HEK293 (cell line): ENCODE data around the gene GNAS.

Experiments
- CTCF ChIA-PET: fragments of 350-600 bp; formaldehyde crosslinking; extraction: SDS; loops from one replicate; lab custom pipeline; 2021; ENCODE audit warnings: antibody characterized with exemption; lab: Yijun Ruan, JAX
- POLR2A ChIA-PET: fragments of 300-600 bp; formaldehyde crosslinking; extraction: SDS; loops from one replicate; lab custom pipeline; 2020; ENCODE audit warnings: antibody characterized with exemption, inconsistent platforms; lab: Yijun Ruan, JAX
- H3K27ac ChIP-seq: fragments of 200-500 bp; sonication (Bioruptor generic); 2 replicates; pipeline ENCODE4 v1.5.1; 2014; ENCODE audit warnings: low read depth, low read length, control low read depth, inconsistent platforms; ENCODE audit errors: extremely low read depth
- H3K36me3 ChIP-seq, 2 experiments: fragments of 200-500 bp in 1 of 2; sonication (Bioruptor generic) in 1 of 2; 1 replicate in 1 of 2; 2 replicates in 1 of 2; pipeline ENCODE4 v1.5.1; 2014 to 2017; ENCODE audit warnings: inconsistent platforms in 2 of 2, low read length in 2 of 2; ENCODE audit not compliant: control insufficient read depth in 2 of 2, insufficient read depth in 1 of 2
- H3K4me1 ChIP-seq: fragments of 200-500 bp; sonication (Bioruptor generic); 2 replicates; pipeline ENCODE4 v1.5.1; 2014; ENCODE audit warnings: mild to moderate bottlenecking, low read length, inconsistent platforms; ENCODE audit not compliant: control insufficient read depth, insufficient read depth
- H3K4me3 ChIP-seq: 2 replicates; pipeline ENCODE4 v1.5.1; 2011; ENCODE audit warnings: low read depth, mild to moderate bottlenecking, control low read depth, low read length, moderate library complexity
- H3K9me3 ChIP-seq: fragments of 200-500 bp; sonication (Bioruptor generic); 2 replicates; pipeline ENCODE4 v1.5.1; 2014; ENCODE audit warnings: low read depth, low read length, inconsistent platforms; ENCODE audit not compliant: control insufficient read depth, insufficient read depth
- ATF2 ChIP-seq: fragments of 450-650 bp; formaldehyde crosslinking; IDR thresholded peaks from 2 replicates; pipeline ENCODE4 v1.5.1; 2016; ENCODE audit warnings: missing biosample characterization, missing genetic modification characterization, low read depth
- GLI4 ChIP-seq: fragments of 450-650 bp; formaldehyde crosslinking; IDR thresholded peaks from 2 replicates; pipeline ENCODE4 v1.5.1; 2016; ENCODE audit warnings: missing biosample characterization, missing genetic modification characterization
- MZF1 ChIP-seq: fragments of 450-650 bp; formaldehyde crosslinking; IDR thresholded peaks from 2 replicates; pipeline ENCODE4 v1.5.1; 2017; ENCODE audit warnings: missing biosample characterization, missing genetic modification characterization, borderline replicate concordance
- OSR2 ChIP-seq: fragments of 450-650 bp; formaldehyde crosslinking; IDR thresholded peaks from 2 replicates; pipeline ENCODE4 v1.5.1; 2016; ENCODE audit warnings: missing biosample characterization, missing genetic modification characterization
- YY1 ChIP-seq: fragments of 450-650 bp; formaldehyde crosslinking; IDR thresholded peaks from 2 replicates; pipeline ENCODE4 v1.5.1; 2018; ENCODE audit warnings: missing biosample characterization, missing genetic modification characterization
- ZBTB8A ChIP-seq: fragments of 450-650 bp; formaldehyde crosslinking; IDR thresholded peaks from 2 replicates; pipeline ENCODE4 v1.5.1; 2016; ENCODE audit warnings: missing biosample characterization, missing genetic modification characterization
- ZNF133 ChIP-seq: fragments of 450-650 bp; formaldehyde crosslinking; IDR thresholded peaks from 2 replicates; pipeline ENCODE4 v1.5.1; 2016; ENCODE audit warnings: missing biosample characterization, missing genetic modification characterization
- ZNF155 ChIP-seq: fragments of 450-650 bp; formaldehyde crosslinking; IDR thresholded peaks from 2 replicates; pipeline ENCODE4 v1.5.1; 2016; ENCODE audit warnings: missing biosample characterization, missing genetic modification characterization
- ZNF174 ChIP-seq: fragments of 450-650 bp; formaldehyde crosslinking; IDR thresholded peaks from 2 replicates; pipeline ENCODE4 v1.5.0; 2017; ENCODE audit warnings: missing biosample characterization, mild to moderate bottlenecking, missing genetic modification characterization
- ZNF366 ChIP-seq: fragments of 450-650 bp; formaldehyde crosslinking; conservative IDR thresholded peaks from 2 replicates; pipeline ENCODE4 v1.5.1; 2016; ENCODE audit warnings: missing biosample characterization, missing genetic modification characterization
- ZNF473 ChIP-seq: fragments of 450-650 bp; formaldehyde crosslinking; IDR thresholded peaks from 2 replicates; pipeline ENCODE4 v1.5.1; 2017; ENCODE audit warnings: missing biosample characterization, missing genetic modification characterization
- ZNF510 ChIP-seq: fragments of 450-650 bp; formaldehyde crosslinking; IDR thresholded peaks from 2 replicates; pipeline ENCODE4 v1.5.1; 2018; ENCODE audit warnings: mild to moderate bottlenecking, missing genetic modification characterization, missing biosample characterization; ENCODE audit not compliant: insufficient replicate concordance
- ZNF513 ChIP-seq: fragments of 450-650 bp; IDR thresholded peaks from 2 replicates; pipeline ENCODE4 v1.5.1; 2018; ENCODE audit warnings: missing biosample characterization, missing genetic modification characterization
- ZNF558 ChIP-seq: fragments of 450-650 bp; formaldehyde crosslinking; IDR thresholded peaks from 2 replicates; pipeline ENCODE4 v1.5.1; 2016; ENCODE audit warnings: missing biosample characterization, missing genetic modification characterization
- ZNF626 ChIP-seq: fragments of 450-650 bp; sonication (Bioruptor Pico); formaldehyde crosslinking; IDR thresholded peaks from 2 replicates; pipeline ENCODE4 v1.5.1; 2018; ENCODE audit warnings: missing biosample characterization, missing genetic modification characterization, inconsistent platforms
- ZSCAN23 ChIP-seq: fragments of 450-650 bp; formaldehyde crosslinking; IDR thresholded peaks from 2 replicates; pipeline ENCODE4 v1.5.1; 2016; ENCODE audit warnings: missing biosample characterization, missing genetic modification characterization
- TF ChIP-seq, protein P1 (sequence below): fragments of 450-650 bp; formaldehyde crosslinking; IDR thresholded peaks from 2 replicates; pipeline ENCODE4 v1.5.1; 2017; ENCODE audit warnings: missing biosample characterization, missing genetic modification characterization
- TF ChIP-seq, protein P2 (sequence below): fragments of 450-650 bp; formaldehyde crosslinking; IDR thresholded peaks from 2 replicates; pipeline ENCODE4 v1.5.1; 2016; ENCODE audit warnings: missing biosample characterization, missing genetic modification characterization
- TF ChIP-seq, protein P3 (sequence below): fragments of 450-650 bp; formaldehyde crosslinking; IDR thresholded peaks from 2 replicates; pipeline ENCODE4 v1.5.1; 2016; ENCODE audit warnings: missing biosample characterization, missing genetic modification characterization
- TF ChIP-seq, protein P4 (sequence below): fragments of 450-650 bp; formaldehyde crosslinking; IDR thresholded peaks from 2 replicates; pipeline ENCODE4 v1.5.1; 2016; ENCODE audit warnings: missing biosample characterization, missing genetic modification characterization

GNAS gene

GRCh38 chr20:58923117-58923712 is 70.7 kb downstream of the GNAS start:
- no peaks in the 10 kb centered on the region for H3K36me3 ChIP-seq
- no peak overlapping the region for H3K27ac ChIP-seq
- POLR2A ChIA-PET = no interaction called here
- CTCF ChIA-PET = interaction anchor here (0.6 kb wide), 1 partner anchor 32 kb away, joined by 3 read pairs; no protein-coding TSS in a partner anchor
- no peak overlapping the region for H3K4me3 ChIP-seq
- no peaks in the 10 kb centered on the region for H3K4me1 ChIP-seq
- TF ChIP-seq, protein P1, sequence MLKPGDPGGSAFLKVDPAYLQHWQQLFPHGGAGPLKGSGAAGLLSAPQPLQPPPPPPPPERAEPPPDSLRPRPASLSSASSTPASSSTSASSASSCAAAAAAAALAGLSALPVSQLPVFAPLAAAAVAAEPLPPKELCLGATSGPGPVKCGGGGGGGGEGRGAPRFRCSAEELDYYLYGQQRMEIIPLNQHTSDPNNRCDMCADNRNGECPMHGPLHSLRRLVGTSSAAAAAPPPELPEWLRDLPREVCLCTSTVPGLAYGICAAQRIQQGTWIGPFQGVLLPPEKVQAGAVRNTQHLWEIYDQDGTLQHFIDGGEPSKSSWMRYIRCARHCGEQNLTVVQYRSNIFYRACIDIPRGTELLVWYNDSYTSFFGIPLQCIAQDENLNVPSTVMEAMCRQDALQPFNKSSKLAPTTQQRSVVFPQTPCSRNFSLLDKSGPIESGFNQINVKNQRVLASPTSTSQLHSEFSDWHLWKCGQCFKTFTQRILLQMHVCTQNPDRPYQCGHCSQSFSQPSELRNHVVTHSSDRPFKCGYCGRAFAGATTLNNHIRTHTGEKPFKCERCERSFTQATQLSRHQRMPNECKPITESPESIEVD (tag by site-specific recombination) = no peak
- TF ChIP-seq ZSCAN23 (tag by site-specific recombination) (no peak), ZNF558 (no peak), ZNF155 (no peak), ZBTB8A (tag by site-specific recombination) (no peak), OSR2 (no peak), ZNF510 (tag by site-specific recombination) (no peak), MZF1 (tag by site-specific recombination) (no peak), ZNF366 (no peak), ATF2 (no peak), ZNF626 (tag by site-specific recombination) (no peak), GLI4 (tag by site-specific recombination) (no peak), YY1 (no peak), ZNF133 (tag by site-specific recombination) (no peak), ZNF174 (tag by site-specific recombination) (no peak), ZNF473 (no peak), ZNF513 (tag by site-specific recombination) (no peak)
- TF ChIP-seq, protein P2, sequence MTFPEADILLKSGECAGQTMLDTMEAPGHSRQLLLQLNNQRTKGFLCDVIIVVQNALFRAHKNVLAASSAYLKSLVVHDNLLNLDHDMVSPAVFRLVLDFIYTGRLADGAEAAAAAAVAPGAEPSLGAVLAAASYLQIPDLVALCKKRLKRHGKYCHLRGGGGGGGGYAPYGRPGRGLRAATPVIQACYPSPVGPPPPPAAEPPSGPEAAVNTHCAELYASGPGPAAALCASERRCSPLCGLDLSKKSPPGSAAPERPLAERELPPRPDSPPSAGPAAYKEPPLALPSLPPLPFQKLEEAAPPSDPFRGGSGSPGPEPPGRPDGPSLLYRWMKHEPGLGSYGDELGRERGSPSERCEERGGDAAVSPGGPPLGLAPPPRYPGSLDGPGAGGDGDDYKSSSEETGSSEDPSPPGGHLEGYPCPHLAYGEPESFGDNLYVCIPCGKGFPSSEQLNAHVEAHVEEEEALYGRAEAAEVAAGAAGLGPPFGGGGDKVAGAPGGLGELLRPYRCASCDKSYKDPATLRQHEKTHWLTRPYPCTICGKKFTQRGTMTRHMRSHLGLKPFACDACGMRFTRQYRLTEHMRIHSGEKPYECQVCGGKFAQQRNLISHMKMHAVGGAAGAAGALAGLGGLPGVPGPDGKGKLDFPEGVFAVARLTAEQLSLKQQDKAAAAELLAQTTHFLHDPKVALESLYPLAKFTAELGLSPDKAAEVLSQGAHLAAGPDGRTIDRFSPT (tag by site-specific recombination) = no peak
- TF ChIP-seq, protein P3, sequence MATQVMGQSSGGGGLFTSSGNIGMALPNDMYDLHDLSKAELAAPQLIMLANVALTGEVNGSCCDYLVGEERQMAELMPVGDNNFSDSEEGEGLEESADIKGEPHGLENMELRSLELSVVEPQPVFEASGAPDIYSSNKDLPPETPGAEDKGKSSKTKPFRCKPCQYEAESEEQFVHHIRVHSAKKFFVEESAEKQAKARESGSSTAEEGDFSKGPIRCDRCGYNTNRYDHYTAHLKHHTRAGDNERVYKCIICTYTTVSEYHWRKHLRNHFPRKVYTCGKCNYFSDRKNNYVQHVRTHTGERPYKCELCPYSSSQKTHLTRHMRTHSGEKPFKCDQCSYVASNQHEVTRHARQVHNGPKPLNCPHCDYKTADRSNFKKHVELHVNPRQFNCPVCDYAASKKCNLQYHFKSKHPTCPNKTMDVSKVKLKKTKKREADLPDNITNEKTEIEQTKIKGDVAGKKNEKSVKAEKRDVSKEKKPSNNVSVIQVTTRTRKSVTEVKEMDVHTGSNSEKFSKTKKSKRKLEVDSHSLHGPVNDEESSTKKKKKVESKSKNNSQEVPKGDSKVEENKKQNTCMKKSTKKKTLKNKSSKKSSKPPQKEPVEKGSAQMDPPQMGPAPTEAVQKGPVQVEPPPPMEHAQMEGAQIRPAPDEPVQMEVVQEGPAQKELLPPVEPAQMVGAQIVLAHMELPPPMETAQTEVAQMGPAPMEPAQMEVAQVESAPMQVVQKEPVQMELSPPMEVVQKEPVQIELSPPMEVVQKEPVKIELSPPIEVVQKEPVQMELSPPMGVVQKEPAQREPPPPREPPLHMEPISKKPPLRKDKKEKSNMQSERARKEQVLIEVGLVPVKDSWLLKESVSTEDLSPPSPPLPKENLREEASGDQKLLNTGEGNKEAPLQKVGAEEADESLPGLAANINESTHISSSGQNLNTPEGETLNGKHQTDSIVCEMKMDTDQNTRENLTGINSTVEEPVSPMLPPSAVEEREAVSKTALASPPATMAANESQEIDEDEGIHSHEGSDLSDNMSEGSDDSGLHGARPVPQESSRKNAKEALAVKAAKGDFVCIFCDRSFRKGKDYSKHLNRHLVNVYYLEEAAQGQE = no peak
- TF ChIP-seq, protein P4, sequence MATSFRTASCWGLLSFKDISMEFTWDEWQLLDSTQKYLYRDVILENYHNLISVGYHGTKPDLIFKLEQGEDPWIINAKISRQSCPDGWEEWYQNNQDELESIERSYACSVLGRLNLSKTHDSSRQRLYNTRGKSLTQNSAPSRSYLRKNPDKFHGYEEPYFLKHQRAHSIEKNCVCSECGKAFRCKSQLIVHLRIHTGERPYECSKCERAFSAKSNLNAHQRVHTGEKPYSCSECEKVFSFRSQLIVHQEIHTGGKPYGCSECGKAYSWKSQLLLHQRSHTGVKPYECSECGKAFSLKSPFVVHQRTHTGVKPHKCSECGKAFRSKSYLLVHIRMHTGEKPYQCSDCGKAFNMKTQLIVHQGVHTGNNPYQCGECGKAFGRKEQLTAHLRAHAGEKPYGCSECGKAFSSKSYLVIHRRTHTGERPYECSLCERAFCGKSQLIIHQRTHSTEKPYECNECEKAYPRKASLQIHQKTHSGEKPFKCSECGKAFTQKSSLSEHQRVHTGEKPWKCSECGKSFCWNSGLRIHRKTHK (tag by site-specific recombination) = no peak
- H3K9me3 ChIP-seq = no peaks in the 10 kb centered on the region
